HG02840 (cell line): ENCODE results near the gene SLC14A1.
"Not testable (repeated sequence)": the region's sequence is repeated elsewhere in the genome, so short reads cannot be mapped to it uniquely, and the experiment has no call there.

Source experiments
- ATAC-seq: cut with Tn5 transposase; IDR thresholded peaks from one replicate; pipeline ENCODE4 v1.9.1; 2021; ENCODE audit warnings: mild to moderate bottlenecking, moderate library complexity, moderate number of reproducible peaks; ENCODE audit not compliant: unreplicated experiment, low FRiP score

Gene SLC14A1

DNA sequence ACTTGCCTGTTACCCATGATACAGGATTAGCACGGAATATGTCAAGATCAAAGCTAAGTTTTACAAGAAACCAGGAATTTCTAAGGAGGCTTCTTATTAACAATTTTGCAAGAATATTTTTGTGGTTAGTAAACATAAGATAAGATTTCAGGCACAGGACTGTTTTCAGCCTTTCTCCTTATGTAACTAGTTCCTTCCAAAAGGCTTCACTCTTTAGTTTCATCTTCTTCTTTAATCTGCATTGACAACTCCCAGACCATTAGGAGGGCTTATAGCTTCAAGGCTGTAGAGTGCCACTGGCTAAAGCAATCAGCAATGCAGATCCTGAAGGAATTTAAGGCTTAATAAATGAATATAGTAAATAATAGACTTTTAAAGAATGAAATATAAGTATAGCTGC lies 29.3 kb downstream of the SLC14A1 start:
- ATAC-seq: no peak

DNA sequence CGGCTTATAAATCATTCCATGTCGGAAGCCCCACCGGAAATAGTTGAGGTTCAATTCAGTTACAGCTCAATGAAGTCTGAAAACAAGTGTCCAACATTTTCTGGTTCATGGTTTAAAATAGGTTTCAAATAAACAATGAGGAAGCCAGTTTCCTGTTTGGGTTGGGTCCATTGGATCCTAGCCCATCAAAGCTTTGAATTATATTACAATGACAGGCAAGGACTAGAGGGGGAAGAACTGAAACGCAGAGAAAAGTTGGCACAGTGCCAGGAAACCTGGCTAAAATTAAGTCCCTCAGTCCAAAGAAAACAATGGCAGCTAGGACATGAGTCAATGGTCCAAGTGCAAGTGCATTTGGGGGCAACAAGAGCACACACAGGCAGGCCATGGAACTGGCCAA lies 32.0 kb downstream of the SLC14A1 start:
- ATAC-seq: no peak

DNA sequence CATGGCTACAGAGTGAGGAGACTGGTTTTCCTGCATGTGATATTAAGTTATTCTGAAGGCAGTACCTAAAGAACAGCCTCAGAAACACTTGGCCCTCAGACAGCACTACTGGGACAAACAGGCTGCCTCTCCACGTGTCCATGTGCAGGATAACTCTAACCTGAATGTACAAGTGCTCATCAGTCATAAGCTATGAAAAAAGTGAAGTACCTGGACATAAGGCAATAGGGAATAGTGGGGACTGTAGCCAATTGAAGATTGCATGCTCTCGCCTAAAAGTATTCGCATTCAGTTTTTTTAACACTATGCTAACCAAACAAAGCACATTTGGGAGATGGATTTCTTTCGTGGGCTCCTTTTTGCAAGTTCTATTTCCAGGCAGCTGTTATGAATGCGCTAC lies 33.0 kb downstream of the SLC14A1 start:
- ATAC-seq: no peak

DNA sequence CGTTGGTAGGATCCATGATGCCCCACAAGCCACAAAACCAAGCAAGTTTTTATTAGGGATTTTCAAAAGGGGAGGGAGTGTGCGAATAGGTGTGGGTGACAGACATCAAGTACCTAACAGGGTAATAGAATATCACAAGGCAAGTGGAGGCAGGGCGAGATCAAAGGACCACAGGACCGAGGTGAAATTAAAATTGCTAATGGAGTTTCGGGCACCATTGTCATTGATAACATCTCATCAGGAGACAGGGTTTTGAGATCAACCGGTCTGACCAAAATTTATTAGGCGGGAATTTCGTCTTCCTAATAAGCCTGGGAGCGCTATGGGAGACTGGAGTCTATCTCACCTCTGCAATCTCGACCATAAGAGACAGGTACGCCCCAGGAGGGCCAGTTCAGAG lies 33.7 kb downstream of the SLC14A1 start:
- ATAC-seq: not testable (repeated sequence)

DNA sequence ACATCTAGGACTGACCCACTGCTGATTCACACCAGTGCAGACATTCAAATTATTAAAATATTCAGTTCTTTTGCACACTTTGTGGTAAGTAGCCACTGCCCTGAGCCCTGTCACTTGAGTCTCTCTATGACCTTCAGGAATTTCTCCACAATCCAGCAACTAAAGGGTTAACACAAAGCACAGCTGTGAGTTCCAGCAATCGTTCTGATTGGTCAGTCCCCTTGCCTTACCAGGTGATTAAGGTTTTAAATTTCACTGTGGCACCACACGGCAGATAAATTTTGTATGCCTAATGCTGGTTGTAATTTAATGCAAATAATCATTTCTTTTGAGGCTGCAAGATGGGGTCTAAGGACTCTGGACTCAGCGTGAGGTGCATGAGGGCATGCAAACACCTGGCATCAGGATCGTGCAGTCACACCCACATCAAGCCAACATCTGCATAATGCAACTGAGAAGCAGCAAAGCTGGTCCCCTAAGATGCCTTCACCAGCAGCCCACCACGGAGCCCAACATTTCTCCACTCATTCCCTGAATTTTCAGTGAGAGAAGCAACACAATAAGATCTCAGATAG lies 36.6 kb downstream of the SLC14A1 start:
- no peak for ATAC-seq

DNA sequence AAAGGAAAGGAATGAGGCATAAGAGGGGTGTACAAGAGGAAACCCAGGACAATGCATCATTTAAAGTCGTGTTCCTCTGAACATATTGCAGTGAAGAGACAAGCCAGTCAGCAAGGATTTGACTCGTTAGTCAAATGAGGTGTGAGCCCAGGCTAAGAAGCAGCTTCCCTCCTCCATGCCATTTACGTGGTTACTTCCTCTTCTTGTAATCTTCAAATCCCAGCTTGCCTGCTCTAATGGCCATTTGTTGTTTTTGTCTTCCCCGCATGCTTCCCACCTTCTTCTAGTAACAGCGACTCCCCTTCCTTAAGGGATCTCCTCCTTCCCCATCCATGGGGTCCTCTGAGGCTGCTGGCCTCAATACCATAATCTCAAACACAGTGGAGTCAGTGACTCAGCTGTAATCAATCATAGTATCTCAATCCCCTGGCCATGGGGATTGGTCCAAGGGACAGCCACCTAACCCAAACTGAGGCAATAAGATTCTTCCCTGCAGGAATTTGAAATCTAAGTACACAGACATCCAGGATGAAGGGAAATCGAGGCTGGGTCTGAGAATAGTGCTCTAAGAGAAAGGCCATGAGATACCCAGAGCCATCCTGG lies 37.6 kb downstream of the SLC14A1 start:
- no peak for ATAC-seq

DNA sequence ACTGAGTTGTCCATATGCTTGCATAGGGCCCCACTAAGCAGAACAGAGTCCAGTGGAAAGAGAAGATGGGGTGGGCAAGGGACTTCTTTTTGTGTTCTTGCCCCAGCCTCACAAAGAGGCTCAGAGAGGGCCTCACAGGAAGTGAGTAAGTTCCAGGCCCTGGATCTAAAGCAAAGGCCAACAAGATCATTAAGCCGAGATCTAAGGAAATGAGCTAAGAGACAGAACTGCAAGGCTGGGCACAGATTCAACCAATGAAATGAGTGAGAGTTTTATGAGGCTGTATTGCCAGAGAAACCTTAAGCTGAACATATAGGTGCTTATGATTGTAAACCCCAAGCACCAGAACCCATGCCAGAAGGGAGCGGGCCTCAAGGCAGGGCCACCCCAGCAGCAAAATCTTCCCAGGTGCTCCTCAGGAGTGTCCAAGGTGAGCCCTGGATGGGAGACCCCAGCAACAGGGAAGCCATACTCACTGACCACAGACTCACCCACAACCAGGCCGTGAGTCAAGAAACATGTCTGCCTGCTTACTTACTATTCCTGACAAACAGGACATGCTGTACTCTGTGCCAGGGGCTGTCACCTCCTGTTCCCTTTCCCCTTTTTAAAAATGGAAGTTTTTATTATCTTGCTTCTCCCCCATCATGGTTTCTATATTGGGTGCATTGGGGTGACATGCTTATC lies 40.2 kb downstream of the SLC14A1 start:
- no peak for ATAC-seq

DNA sequence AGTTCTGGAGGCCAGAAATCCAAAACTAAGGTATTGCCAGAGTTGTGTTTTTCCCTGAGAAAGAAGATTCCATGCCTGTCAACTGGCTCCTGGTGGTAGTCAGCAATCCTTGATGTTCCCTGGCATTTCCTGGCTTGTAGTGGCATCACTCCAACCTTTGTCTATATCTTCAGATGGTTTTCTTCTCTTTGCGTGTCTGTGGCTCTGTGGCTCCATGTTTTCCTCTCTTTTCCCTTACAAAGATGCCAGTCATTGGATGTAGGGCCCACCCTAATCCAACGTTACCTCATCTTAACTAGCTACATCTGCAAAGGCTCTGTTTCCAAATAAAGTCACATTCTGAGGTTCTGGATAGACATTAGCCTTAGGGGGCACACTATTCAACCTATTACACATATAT lies 41.8 kb downstream of the SLC14A1 start:
- no peak for ATAC-seq

DNA sequence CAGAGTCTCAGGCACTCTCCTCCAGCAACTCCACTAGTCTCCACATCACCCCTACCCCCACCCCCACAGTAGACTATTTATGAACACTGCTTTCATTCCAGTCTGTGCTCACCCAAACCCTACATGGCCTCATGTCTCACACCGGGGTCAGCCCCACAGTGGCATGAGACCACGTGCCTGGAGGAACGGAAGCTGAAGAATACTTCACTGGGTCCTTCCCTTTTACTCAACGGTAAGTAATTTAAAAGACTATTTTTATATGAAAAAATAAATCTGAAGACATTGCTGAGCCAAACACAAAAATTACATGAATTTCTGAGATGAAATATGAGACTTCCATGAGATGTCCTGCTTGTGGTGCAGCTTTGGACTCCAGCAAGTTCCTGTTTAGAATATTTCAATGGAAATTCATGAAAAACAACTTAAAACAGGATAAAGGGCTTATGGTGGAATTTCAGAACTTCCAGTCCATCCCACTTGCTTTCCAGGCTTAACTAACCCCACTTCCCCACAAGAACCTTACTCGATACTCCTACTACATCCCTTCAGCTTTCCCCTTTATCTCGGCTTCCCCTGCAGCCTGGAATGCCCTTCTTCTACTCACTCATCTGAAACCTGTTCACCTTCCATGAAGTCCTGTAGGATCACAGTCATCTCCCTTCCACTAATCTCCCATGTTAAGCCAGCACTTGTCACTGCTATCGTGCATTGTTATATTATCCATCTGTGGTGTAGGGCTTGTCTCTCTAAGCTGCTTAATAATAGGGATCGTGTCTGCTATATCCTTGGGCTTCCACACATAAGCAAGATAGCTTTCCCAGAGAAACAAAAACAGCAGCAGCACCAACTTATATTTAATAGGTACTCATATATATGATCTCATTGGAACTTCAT lies 47.9 kb downstream of the SLC14A1 start:
- ATAC-seq: no peak

DNA sequence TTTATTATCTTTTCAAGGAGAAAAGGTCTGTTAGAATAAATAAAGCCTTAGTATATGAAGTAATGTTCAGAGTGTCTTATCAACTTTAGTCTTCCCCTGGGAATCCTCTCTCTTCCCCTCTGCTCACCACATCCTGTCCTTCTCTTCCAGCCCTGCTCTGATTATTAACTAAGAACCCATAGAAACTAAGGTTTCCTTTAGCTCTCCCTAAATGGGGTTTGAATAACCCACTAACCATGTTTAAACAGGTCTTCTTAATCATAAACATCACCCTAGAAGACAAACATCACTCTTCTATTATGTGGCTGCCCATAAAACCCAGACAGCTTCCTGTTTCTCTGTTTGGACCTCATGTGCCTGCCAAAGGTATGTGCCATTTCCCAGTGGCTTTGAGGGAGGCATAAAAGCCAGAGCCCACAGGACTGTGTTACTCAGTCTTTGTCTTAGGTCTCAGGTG lies 50.1 kb downstream of the SLC14A1 start:
- ATAC-seq: no peak

DNA sequence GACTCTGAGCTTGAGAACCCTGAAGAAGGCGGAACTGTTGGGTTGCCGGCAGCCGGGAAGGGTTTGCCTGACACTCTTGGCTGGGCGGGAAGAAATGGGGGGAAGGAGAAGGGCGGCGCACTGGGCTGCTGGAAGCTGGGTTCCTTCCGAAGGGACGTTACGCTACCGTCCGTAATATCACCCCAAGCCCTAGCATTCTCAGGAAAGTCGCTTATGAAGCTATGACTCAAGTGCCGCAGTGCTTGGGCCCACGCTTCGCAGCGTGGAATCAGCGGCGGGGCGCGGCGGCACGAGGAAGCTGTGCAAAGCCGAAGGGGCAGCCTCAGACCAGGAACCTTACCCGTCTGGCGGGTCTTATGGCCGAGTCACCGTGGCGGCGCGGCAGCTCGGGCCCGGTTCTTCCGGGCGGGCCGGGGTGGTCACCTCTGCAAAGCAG lies 51.3 kb downstream of the SLC14A1 start:
- peak; percentile 55 for ATAC-seq

DNA sequence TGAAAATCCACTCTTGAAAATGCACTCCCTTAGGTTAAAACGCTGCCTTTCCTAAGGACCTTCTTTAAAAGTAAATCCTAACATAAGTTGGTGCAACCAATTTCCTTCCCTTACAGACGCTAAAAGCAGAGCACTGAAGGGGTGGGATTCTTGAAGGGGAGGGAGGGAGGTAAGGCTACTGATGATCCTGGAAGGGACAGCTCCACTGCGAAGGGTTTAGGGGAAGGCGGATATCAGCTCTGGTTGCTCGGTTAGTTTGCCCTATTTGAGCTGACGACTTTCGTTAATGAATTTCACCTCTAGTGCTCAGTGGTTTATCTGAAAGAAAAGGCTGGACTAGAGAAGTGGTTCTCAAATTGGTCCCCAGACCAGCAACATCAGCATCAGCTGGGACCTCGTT lies 51.8 kb downstream of the SLC14A1 start:
- no peak for ATAC-seq

DNA sequence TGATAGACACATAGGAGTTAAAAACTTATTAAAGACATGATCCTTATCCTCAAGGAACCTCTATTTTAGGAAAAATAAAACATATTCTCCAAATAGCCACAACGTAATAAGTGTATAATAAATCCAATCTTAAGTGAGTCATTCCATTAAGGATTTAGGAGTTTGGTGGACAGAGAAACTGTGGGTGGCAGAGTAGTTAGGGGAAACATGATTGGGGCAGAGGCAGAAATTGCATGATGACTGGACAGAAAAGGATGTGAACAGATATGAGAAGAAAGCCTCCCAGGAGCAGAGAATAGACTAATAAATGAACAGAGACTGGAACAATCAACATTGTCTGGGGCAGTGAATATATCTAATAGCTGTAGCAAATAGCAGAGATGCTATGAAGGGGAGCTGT lies 53.4 kb downstream of the SLC14A1 start:
- ATAC-seq: no peak

DNA sequence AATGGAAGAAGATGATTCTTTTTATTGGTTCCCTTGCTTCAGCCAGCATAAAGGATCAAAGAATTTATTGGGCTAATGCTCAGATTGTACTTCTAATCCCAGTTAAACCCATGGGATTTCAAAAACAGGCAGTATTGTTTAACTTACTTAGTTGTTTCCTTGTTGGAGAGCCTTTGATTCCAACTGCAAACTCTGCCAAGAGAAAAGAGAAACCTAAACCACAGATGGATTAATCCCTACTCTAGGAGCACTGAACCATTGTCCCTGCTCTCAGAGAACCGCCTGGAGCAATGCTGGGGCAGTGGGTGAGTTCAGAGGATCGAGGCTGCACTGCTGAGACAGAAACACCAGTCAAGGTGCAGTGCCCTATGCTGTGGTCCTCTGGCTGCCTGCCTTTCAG lies 56.6 kb downstream of the SLC14A1 start:
- ATAC-seq: no peak

DNA sequence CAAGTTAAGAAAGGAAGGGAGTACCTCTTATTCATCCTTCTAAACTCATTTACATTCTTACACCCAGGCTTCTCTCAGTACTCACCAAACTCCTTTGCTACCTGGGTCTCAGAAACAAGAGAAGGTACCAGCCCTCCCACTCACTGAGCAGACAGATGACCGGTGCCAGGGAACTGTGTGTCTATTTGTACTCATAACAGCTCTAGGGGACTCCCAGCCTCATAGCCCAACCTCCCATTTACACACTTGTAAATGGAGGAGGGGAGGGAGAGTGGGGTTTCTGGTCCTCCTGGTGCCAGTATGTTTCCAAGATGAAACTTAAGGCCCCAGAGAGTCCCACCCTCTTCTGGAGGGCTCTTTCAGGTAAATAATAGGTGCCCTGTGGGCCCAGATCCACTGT lies 58.7 kb downstream of the SLC14A1 start:
- ATAC-seq: no peak

DNA sequence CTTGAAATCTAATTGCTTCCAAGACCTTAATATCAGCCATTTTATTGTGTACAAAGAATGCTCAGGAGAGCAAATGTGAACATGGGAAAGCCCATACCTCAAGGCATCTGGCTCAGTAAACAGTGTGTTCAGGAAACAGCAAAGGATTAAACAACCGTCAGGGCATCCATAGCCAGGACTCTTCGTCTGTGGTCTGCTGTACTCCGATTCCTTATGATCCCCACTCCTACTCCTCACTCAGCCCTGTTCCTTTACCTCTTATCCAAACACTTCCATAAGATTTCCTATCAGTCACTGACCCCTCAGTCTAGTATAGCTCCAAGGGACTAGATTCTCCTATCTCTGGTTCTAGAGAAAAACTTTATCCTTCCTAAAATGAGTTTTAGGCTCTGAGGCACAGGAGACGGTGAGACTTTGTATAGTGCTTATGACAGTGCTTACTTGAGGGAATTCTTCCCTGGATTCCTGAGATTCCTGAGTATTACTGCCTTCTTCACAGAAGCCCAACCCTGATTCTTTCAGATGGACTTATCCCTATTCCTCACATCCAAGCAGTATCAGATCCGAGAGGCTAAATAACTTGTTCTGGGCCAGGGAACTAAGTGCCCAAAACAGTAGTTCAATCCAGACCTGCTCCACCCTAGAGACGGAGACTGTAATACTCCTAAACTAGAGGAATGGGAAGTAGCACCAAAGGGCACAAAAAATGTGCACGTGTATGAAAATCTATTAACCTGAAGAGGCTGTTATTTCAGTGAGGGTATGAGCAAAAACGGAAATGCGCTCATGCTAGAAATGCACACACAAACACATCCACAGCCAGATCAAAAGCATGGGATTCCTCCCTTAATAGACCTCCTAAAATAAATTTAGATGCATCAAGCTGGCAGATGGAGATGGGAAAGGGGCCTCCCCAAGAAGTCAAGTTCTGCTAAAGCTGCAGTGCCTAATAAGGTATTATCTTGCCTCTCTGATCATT lies 59.4 kb downstream of the SLC14A1 start:
- ATAC-seq: no peak

DNA sequence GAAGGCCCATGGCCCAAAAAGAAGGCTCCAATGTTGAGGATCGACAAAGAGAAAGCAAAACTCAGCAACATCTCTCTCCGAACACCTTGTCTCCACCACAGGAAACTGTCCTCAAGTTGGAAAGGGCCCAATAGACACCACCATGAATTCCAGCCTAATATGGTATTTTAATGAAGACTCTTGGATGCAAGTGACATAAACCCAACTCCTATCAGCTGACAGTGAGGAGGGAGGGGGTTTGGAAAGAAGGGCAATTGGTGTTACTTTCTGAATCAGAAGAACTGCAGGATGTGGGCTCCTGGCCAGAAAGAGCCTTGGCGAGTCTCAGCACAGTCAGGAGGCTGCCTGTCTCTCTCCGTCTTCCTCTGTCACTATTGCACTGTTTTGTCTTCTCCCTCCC lies 61.2 kb downstream of the SLC14A1 start:
- no peak for ATAC-seq

DNA sequence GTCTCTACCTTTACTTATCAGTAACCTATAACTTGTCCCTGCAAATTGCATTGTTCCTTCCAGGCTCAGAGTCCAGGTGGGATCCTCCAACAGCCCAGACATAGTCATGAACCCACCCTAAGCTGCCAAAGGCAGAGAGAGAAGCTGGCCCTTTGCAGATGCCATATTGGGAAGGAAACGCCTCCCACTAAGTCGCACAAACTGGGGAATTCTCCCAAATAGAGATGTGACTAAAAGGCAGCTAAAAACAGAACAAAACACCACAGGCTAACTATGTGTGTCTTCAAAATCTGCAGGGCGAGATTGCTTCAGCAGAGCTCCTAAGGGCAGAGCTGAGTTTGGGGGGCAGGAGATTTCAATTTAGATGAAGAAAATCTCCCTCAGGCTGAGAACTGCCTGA lies 63.0 kb downstream of the SLC14A1 start:
- ATAC-seq: no peak

DNA sequence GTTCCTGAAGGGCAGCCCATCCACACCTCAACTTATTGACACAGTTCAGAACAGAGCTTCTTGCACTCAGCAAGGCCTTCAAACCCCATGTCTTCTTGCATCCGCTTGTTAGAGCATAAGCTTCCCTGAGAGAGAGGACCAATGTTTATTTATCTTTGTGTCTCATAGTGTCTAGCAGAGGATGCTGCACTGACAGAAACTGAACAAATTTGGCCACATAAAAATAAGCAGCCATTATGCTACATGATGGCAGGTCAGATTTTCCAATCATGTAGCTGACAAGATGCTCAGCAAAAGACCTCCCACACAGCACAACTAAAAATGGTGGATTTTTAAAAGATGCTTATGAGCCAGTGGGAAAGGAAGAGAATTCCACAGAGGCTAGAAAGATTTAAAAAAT lies 63.4 kb downstream of the SLC14A1 start:
- no peak for ATAC-seq

DNA sequence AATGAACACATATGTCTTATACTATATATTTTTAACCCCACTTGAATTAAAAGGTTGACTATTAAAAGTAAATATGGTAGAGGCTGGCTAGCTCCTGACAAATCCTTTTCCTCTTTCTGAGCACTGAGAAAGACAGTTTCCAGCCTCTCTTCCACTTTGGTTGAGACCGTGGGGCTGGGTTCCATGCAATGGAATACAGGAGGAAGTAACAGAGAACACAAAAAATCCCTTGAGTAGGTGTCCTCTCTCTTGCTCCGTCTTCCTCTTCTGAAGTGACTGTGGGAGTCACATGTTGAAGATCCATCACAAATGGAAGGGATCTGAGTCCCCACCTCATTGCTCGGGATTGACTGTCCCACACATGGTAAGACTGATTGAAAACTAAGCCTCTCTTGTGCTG lies 64.9 kb downstream of the SLC14A1 start:
- ATAC-seq: no peak
